ENCODE results near the gene GPAT2. TPM values are rescaled to one million over a fixed set of nuclear protein-coding genes. Genes with fewer than 3 reads are reported as not detected.
"Not testable (repeated sequence)": the region's sequence is repeated elsewhere in the genome, so short reads cannot be mapped to it uniquely, and the experiment has no call there.

The GPAT2 gene
- total RNA-seq (2022) (not detected in 2 replicates), Bru-seq, nascent RNA (not detected), BruChase-seq, experiment 1, labeled RNA remaining after a 6-hour chase (not detected), BruChase-seq, experiment 2, labeled RNA remaining after a 2-hour chase (not detected)
- long read RNA-seq, result 0 reads

DNA sequence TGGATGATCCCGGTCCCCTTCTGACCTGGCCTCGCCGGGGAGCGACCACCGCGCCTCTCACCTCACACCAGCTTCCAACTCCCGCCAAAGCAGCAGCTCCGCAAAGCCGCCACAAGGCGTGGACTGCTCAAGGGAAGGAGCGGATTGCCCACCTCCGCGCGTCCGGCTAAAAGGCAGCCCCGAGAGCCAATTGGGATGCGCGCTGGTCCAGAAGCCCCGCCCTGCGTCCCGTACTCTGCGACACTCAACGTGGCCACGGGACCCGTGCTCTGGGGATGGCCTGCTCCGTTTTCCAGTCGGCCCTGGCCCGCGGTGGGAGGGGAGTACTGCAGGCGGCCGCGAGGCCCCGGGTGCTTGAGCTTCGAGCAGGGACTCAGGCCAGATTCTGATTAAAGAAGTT is at the start of gene GPAT2:
Gene GPAT2 (minus strand): TSS at position 125 of the 400 bp plus-strand sequence. CDS start 2,557 bp downstream, outside the sequence.
- H3K9me3 Mint-ChIP-seq (ENCODE audit: low read depth, unreplicated experiment); BruUV-seq (replicated peaks); intact Hi-C loops (cut with micrococcal nuclease; ENCODE audit: unreplicated experiment); H3K27me3 Mint-ChIP-seq (ENCODE audit: unreplicated experiment); H3K27ac Mint-ChIP-seq (ENCODE audit: unreplicated experiment); H3K4me3 Mint-ChIP-seq (ENCODE audit: low read depth, unreplicated experiment); DNase-seq; H3K36me3 Mint-ChIP-seq (ENCODE audit: insufficient read depth, unreplicated experiment); CTCF ChIA-PET; H3K4me1 Mint-ChIP-seq (ENCODE audit: low read depth, unreplicated experiment): not testable (repeated sequence)

DNA sequence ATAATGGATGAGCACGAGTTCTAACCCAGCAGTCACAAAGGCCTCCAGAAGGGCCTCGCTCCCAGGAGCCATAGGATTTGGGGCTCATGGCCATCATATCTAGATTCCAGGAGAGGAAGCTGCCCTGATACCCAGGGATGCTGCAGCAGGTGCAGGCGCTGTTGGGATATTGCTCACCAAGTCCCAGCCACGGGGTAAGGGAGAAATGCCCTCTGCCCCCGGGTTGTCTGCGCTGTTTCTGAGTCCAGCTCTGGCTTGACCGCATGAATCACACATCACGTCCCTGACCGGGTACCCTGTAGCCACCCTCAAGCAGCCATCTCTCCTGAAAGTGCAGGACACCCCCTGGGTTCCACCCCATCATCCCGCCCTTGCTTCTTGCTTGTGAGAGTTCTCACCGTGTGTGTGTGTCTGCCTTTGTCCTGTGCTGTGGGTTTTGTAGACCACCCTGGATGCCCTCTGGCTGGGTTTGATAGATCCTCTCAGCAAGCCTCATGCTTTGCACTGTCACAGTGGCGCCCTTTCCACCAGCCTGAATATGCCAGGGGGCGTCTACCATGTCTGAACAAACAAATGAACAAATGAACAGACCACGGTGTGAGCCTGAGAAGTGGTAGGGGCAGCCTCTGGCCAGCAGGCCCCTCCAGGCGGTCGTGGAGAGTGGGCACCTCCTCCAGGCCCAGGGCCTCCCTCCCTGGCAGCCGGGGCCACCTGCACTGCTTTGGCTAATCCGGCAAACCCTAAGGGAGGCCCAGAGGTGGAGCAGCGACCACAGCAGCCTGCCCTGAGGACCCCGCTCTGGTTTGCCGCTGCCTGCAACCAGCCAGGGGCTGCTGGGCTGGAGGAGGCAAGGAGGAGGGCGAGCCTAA is 49.5 kb upstream of the GPAT2 start:
- no TSS peak for BruUV-seq (replicated peaks)
- Mint-ChIP-seq H3K27me3 (ENCODE audit: unreplicated experiment) (peaks cover 30% of the 10 kb centered on the region), H3K27ac (ENCODE audit: unreplicated experiment) (no peak overlapping the region), H3K4me1 (ENCODE audit: low read depth, unreplicated experiment) (no peaks in the 10 kb centered on the region), H3K9me3 (ENCODE audit: low read depth, unreplicated experiment) (no peaks in the 10 kb centered on the region), H3K36me3 (ENCODE audit: insufficient read depth, unreplicated experiment) (no peaks in the 10 kb centered on the region), H3K4me3 (ENCODE audit: low read depth, unreplicated experiment) (no peak overlapping the region)
- CTCF ChIA-PET, result no interaction called here
- intact Hi-C loops (cut with micrococcal nuclease; ENCODE audit: unreplicated experiment), result no loop called here
- no peak for TF ChIP-seq CTCF (IDR thresholded peaks at IDR 0.05; ENCODE audit: unreplicated experiment)
- no peak for DNase-seq

- DNase-seq, result no peak
- no peak overlapping the region for H3K4me3 Mint-ChIP-seq (ENCODE audit: low read depth, unreplicated experiment)
- BruUV-seq (replicated peaks), result no TSS peak
- no peaks in the 10 kb centered on the region for H3K9me3 Mint-ChIP-seq (ENCODE audit: low read depth, unreplicated experiment)
- no peak for TF ChIP-seq CTCF (IDR thresholded peaks at IDR 0.05; ENCODE audit: unreplicated experiment)
- peaks cover 39% of the 10 kb centered on the region for H3K27me3 Mint-ChIP-seq (ENCODE audit: unreplicated experiment)
- no peak overlapping the region for H3K27ac Mint-ChIP-seq (ENCODE audit: unreplicated experiment)
- CTCF ChIA-PET, result no interaction called here
- intact Hi-C loops (cut with micrococcal nuclease; ENCODE audit: unreplicated experiment), result no loop called here
- H3K36me3 Mint-ChIP-seq (ENCODE audit: insufficient read depth, unreplicated experiment), result no peaks in the 10 kb centered on the region
- H3K4me1 Mint-ChIP-seq (ENCODE audit: low read depth, unreplicated experiment), result no peaks in the 10 kb centered on the region
These were observed 48.6 kb upstream of the GPAT2 start for GRCh38 chr2:96083064-96083939.

- CTCF ChIA-PET, result no interaction called here
- Mint-ChIP-seq H3K4me3 (ENCODE audit: low read depth, unreplicated experiment) (no peak overlapping the region), H3K9me3 (ENCODE audit: low read depth, unreplicated experiment) (no peaks in the 10 kb centered on the region), H3K36me3 (ENCODE audit: insufficient read depth, unreplicated experiment) (no peaks in the 10 kb centered on the region), H3K27me3 (ENCODE audit: unreplicated experiment) (peaks cover 39% of the 10 kb centered on the region), H3K27ac (ENCODE audit: unreplicated experiment) (no peak overlapping the region), H3K4me1 (ENCODE audit: low read depth, unreplicated experiment) (no peaks in the 10 kb centered on the region)
- DNase-seq, result no peak
- intact Hi-C loops (cut with micrococcal nuclease; ENCODE audit: unreplicated experiment), result no loop called here
- BruUV-seq (replicated peaks), result no TSS peak
- TF ChIP-seq CTCF (IDR thresholded peaks at IDR 0.05; ENCODE audit: unreplicated experiment), result no peak
These were observed 47.7 kb upstream of the GPAT2 start for GRCh38 chr2:96082211-96083063.
